ENCODE results near the gene SRP68. TPM values are rescaled to one million over a fixed set of nuclear protein-coding genes. Genes with fewer than 3 reads are reported as not detected.

Gene SRP68
- total and polyA plus RNA-seq, 9 of the 15 experiments (the other 6 are each of a cell fraction or from before 2014, with no cell fraction given): 29.4 to 92.6 (median 36.2) TPM

GRCh38 chr17:76091526-76092286 lies 19.4 kb upstream of the SRP68 start:
- CTCF ChIA-PET (ENCODE audit: low intra/inter-chr PET ratio): no interaction called here
- H3K36me3 ChIP-seq (ENCODE audit: control insufficient read depth, insufficient read depth, low read length): peaks cover 75% of the 10 kb centered on the region; the same call in 2 of the 3 replicates
- no TSS peak for BruUV-seq (replicated peaks)
- in situ Hi-C loops (cut with MboI): no loop called here
- TF ChIP-seq GATAD2A (IDR thresholded peaks at IDR 0.05) (no peak), ZNF280A (IDR thresholded peaks at IDR 0.05; ENCODE audit: low read depth, partially characterized antibody) (no peak)
- no peak overlapping the region for H3K4me3 ChIP-seq
- ATAC-seq: no peak
- H3K4me1 ChIP-seq (replicated peaks in 1 of 2; ENCODE audit: control insufficient read depth in 2 of 2, insufficient read depth in 2 of 2, low read length in 2 of 2): peaks cover 9 to 16% of the 10 kb centered on the region in 2 experiments; a peak in 4 of 5 replicates
- H2AFZ ChIP-seq (ENCODE audit: low read depth, low read length): no peak overlapping the region
- FAIRE-seq: no peak
- no peaks in the 10 kb centered on the region for H3K27me3 ChIP-seq (ENCODE audit: control insufficient read depth in 2 of 2, insufficient read depth in 2 of 2, low read length in 2 of 2)
- no peaks in the 10 kb centered on the region for H3K9me1 ChIP-seq (ENCODE audit: control insufficient read depth, insufficient read depth, low read length)
- no peak overlapping the region for H3K27ac ChIP-seq (ENCODE audit: extremely low read depth, low read depth, low read length)
- H3K9me3 ChIP-seq (replicated peaks; ENCODE audit: control insufficient read depth, insufficient read depth, low read depth, low read length): no peaks in the 10 kb centered on the region
- no peak overlapping the region for H3K9ac ChIP-seq (ENCODE audit: insufficient read depth in 1 of 2, low read depth in 2 of 2, low read length in 2 of 2)
- intact Hi-C loops (cut with micrococcal nuclease): no loop called here
- H3K79me2 ChIP-seq (ENCODE audit: control insufficient read depth, insufficient read depth, low read length): no peaks in the 10 kb centered on the region
- POLR2A ChIA-PET: interaction anchor here (0.6 to 2.5 kb wide), 6 partner anchors 10 to 176 kb away, joined by 3 to 8 read pairs (median 3); no protein-coding TSS in a partner anchor
- WGBS (ENCODE audit: insufficient coverage, low coverage, missing lambda C conversion rate): 86% methylated on average over 19 of the region's 23 CpGs
- no peak overlapping the region for H3K4me2 ChIP-seq (ENCODE audit: insufficient read depth, low read length)
- no peaks in the 10 kb centered on the region; the same call in 1 of the 2 replicates for H4K20me1 ChIP-seq (replicated peaks; ENCODE audit: control insufficient read depth, insufficient read depth, low read length)
- no peak for DNase-seq (ENCODE audit: extremely low read depth in 1 of 4, low spot score in 3 of 4)
